HepG2 (cell line): ENCODE measurements around the gene APIP.

Experiments
- RNF2 ChIP-seq: fragments of 450-650 bp; conservative IDR thresholded peaks from 2 replicates; pipeline ENCODE4 v1.6.1; 2016; ENCODE audit warnings: low read depth
- ZHX2 ChIP-seq, 2 experiments: sonication (generic) in 1 of 2; formaldehyde crosslinking in 1 of 2; IDR thresholded peaks; 2 replicates each; pipeline versions ENCODE4 v1.6.1 to v1.9.0; 2014 to 2022; ENCODE audit warnings: antibody characterized with exemption in 1 of 2, borderline replicate concordance in 1 of 2, inconsistent platforms in 1 of 2, low read depth in 1 of 2, missing genetic modification reagents in 1 of 2
- ZNF574 ChIP-seq: sonication (generic); formaldehyde crosslinking; IDR thresholded peaks from 2 replicates; pipeline ENCODE4 v1.4.0; 2020; ENCODE audit warnings: missing genetic modification reagents

GRCh38 chr11:34886609-34887008, 29.6 kb downstream of the APIP start:
- no peak for TF ChIP-seq ZNF574 (CRISPR knock-in tag)
- TF ChIP-seq RNF2, result no peak
- TF ChIP-seq ZHX2 (IDR thresholded peaks at IDR 0.05; ENCODE audit: low read depth), result no peak
- TF ChIP-seq ZHX2 (CRISPR knock-in tag; IDR thresholded peaks at IDR 0.05; ENCODE audit: borderline replicate concordance), result no peak
